ENCODE data around the gene TUBGCP6.

Gene TUBGCP6, protein sequence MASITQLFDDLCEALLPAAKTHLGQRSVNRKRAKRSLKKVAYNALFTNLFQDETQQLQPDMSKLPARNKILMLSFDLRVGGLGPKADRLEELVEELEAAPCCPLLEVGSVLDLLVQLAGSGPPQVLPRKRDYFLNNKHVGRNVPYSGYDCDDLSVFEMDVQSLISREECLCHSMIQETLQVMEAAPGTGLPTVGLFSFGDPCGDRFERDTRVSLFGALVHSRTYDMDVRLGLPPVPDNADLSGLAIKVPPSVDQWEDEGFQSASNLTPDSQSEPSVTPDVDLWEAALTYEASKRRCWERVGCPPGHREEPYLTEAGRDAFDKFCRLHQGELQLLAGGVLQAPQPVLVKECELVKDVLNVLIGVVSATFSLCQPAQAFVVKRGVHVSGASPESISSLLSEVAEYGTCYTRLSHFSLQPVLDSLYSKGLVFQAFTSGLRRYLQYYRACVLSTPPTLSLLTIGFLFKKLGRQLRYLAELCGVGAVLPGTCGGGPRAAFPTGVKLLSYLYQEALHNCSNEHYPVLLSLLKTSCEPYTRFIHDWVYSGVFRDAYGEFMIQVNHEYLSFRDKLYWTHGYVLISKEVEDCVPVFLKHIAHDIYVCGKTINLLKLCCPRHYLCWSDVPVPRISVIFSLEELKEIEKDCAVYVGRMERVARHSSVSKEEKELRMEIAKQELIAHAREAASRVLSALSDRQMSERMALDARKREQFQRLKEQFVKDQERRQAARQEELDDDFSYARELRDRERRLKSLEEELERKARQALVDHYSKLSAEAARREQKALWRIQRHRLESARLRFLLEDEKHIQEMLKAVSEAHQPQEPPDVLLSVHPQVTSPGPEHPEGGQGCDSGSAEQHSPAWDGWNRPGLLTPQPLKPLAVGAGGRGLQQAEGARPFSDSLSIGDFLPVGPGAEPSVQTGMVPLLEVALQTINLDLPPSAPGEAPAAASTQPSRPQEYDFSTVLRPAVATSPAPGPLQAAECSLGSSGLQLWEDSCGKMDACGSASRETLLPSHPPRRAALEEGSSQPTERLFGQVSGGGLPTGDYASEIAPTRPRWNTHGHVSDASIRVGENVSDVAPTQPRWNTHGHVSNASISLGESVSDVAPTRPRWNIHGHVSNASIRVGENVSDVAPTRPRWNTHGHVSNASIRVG (N-terminal part only)

DNA sequence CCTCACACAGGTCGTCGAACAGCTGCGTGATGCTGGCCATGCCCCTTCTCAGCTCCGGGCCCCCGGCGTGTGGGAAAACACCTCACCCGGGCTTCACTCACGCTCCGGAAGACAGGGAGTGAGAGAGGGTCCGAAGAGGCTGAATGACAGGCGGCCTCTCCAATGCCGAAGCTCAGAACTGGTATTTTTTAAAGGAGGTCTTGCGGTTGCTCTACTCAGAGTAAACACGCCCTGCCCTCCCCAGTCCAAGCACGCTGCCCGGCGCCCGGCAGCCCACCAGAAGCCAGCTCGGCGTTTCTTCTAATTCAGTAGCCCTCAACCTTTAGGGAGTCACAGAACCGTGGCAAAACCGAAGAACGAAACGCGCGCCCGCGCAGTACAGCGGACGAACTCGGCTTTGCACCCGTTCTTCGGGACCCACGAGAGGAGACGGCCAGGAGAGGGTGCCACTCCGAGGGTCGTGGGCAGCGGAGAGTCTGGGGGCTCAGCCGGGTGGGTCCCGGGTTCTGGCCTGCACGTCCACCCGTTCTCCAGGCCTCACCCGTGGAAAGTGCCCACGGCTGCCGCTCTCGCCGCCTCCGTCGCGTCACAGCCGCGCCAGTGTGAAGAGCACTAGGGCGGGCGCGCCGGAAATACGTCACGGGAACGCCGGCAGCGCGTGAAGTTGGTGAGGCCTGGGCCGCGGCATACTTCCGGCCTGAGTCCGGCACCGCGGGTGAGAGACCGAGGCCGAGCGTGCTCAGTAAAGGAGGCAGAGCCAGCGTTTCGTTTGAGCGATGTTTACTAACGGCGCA is at the start of gene TUBGCP6:
TSS of gene TUBGCP6 (minus strand) at position 604 of the 794 bp plus-strand sequence. CDS start at position 40, 564 bp downstream.
- in situ Hi-C loops (cut with MboI; ENCODE audit: low sequenced_read_pairs) = no loop called here

DNA sequence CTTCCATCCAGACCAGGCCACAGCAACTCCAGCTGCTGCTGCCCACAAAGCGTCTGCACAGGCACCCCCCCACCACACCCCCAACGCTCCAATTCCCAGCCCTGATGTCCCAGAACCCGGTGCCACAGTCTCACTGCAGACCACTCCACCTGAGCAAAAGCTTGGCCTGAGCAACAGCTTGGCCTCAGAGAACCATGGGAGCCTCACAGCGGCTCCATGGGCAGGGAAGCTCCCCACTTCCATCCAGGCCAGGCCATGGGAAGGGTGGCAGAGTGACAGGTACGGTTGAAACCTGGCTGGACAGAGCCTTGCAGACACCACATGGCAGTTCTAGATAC is 49.5 kb upstream of the TUBGCP6 start:
- in situ Hi-C loops (cut with MboI; ENCODE audit: low sequenced_read_pairs) = no loop called here

DNA sequence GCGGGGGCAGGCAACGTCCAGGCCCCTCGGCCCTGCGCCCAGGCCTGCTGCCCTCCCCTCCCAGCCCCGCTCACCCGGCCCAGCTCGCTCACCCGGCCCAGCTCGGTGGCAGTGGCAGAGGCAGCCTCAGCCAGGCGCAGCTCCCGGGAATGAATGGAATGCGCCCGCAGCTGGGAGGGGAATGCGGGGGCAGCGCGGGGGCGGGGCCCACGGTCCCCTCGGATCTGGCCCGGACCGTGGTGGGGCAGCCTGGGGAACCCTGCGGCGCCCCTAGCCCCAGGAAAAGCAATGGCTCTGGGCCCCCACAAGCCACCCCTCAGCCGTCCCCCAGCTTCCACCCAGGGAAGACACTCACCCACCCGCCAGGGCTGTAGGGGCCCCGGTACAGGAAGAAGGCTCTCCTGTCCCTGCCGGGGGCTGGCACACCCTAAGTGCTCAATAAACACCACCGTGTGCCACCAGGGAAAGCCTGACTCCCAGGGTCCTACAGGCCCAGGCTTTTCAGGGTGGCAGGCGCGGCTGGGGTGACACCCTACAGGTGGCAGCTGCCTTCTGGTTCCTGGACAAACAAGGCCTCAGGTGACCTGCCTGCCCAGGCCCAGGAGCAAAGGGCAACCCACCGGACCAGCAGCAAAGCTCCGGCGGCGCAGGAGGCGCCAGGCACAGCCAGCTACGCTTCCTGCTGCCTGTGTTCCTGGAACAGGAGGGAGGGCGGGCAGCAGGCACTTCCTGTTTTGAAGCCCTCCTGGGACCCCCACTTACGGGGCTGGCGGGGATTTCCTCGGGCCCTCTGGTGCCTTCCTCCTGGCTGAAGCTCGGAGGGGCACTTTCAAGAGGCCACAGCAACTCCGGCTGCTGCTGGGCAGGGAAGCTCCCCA is 48.9 kb upstream of the TUBGCP6 start:
- in situ Hi-C loops (cut with MboI; ENCODE audit: low sequenced_read_pairs) = no loop called here

- in situ Hi-C loops (cut with MboI; ENCODE audit: low sequenced_read_pairs) = no loop called here
These were observed 48.0 kb upstream of the TUBGCP6 start for GRCh38 chr22:50292643-50293440.

- in situ Hi-C loops (cut with MboI; ENCODE audit: low sequenced_read_pairs) = no loop called here
These were observed 45.3 kb upstream of the TUBGCP6 start for GRCh38 chr22:50289942-50290630.

GRCh38 chr22:50289151-50289941 is 44.5 kb upstream of the TUBGCP6 start:
- in situ Hi-C loops (cut with MboI; ENCODE audit: low sequenced_read_pairs) = no loop called here

- in situ Hi-C loops (cut with MboI; ENCODE audit: low sequenced_read_pairs) = no loop called here
These were observed 42.9 kb upstream of the TUBGCP6 start for GRCh38 chr22:50287731-50288130.

DNA sequence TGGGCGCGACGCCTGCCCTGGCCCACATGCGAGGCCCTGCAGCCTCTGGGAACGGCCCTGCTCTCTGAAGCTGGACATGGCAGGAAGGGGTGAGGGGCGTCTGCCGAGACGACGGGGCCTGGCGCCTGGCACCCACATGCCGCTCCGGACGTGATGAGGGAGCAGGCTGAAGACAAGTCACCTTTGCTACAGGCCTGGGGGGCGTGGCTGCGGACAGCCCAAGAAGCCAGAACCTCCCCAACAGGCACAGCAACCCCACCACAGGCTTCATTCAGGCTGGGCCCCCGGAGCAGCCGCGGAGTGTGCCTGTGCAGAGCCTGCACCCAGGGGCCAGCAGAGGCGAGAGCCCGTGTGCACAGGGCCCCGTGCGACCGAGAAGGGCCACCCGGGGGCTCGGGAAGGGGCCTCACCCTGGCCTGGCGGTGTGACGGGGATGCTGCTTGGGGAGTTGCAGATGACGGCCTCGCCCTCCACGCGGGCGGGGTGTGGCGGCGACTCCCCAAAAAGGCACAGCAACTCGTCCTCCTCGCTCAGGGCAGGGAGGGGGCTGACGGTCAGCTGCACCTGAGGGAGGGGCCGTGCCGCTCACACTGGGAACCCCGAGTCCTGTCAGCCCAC is 42.0 kb upstream of the TUBGCP6 start:
- in situ Hi-C loops (cut with MboI; ENCODE audit: low sequenced_read_pairs) = no loop called here

DNA sequence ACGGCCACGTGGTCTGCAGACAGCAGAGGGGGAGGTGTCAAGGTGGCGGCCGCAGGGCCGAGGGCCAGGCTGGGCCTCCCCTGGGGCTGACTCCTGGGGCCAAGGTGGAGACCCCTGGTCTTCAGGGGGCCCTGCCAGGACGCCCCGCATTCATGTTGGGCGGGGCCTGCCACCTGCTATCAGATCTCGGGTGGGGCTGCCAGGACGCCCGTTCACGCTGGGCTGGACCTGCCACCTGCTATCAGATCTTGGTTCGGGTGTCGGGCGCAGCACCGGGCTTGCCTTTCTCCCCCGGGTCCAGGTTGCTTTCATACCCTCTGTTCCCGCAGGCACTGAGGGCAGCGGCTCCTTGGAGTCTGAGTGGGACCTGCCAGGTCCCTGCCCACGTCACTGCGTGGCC is 41.5 kb upstream of the TUBGCP6 start:
- in situ Hi-C loops (cut with MboI; ENCODE audit: low sequenced_read_pairs) = no loop called here

DNA sequence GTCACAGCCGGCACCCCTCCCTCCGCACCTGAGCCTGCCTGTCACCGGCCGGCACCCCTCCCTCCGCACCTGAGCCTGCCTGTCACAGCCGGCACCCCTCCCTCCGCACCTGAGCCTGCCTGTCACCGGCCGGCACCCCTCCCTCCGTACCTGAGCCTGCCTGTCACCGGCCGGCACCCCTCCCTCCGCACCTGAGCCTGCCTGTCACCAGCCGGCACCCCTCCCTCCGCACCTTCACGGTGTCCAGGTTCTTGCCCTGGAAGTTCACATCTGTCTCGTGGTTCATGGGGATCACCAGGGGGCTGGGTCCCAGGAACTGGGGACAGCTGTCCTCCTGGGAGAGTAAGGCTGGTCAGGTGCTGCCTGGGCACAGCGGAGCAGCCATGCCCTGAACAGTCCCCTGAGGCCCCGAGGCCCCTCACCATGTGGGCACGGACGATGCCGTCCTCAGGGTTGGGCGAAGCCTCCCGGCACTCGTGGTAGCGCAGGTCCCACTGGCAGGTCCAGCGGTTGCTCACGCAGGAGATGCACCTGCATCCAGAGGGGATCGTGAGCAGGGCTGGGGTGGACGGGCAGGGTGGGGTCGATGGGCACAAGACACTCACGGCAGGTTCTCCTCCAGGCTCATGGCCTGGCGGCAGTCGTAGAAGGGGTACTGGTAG is 40.9 kb upstream of the TUBGCP6 start:
- in situ Hi-C loops (cut with MboI; ENCODE audit: low sequenced_read_pairs) = no loop called here

GRCh38 chr22:50284479-50284878 is 39.7 kb upstream of the TUBGCP6 start:
- in situ Hi-C loops (cut with MboI; ENCODE audit: low sequenced_read_pairs) = no loop called here

DNA sequence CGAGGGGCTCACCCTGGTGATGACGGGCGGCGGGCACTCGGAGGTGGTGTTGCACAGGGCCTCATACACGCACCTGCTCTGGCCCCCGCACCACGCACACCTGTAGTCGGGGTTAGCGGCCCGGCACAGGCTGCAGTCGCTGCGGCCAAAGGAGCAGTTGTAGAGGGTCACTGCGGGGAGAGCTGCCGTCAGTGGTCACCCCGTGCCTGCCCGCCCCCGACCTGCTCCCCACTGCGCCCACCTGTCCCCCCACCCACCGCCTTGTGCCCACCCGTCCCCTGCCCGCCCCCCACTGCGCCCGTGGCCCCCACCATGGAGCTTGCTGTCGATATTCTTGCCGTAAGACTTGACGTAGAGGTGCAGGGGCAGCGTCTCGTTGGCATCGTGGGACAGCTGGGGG is 39.0 kb upstream of the TUBGCP6 start:
- in situ Hi-C loops (cut with MboI; ENCODE audit: low sequenced_read_pairs) = no loop called here

DNA sequence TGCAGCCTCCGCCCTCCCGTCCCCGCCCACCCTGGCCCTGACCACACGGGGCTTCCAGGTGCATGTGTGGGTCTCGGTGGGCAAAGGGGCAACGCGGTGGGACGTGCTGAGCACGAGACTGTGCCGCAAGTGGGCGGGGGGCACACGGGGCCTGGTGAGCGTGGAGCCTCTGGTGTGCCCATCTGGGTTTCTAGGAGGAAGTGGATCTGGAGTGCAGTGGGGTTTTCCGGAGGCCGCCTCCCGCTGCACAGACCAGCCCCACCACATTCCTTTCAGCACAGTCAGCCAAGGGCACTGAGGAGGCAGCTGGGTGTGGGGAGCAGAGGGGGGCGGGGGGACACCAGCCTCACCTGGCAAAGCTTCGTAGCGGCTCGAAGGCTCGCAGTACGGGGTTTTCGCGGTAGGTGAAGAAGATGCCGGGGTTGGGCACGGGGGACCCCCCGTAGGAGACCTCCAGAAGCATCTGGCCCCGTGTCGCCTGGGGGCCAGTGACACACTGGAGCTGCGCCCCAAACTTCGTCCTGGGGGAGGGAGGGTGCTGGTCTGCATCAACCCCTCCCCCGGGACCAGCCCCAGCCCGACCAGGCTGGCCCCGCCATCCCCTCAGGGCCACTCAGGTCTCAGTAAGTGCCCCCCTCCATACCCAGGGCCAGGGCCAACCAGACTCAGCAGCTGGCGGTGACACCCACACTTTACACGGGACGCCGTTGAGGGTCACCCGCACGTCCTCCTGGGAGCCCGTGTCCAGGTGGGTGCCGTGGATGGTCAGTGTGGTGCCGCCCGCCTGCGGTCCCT is 37.7 kb upstream of the TUBGCP6 start:
- in situ Hi-C loops (cut with MboI; ENCODE audit: low sequenced_read_pairs) = no loop called here

- in situ Hi-C loops (cut with MboI; ENCODE audit: low sequenced_read_pairs) = no loop called here
These were observed 37.1 kb upstream of the TUBGCP6 start for GRCh38 chr22:50281957-50282356.

GRCh38 chr22:50281384-50281760 is 36.5 kb upstream of the TUBGCP6 start:
- in situ Hi-C loops (cut with MboI; ENCODE audit: low sequenced_read_pairs) = no loop called here
